A549 (cell line): Measurements from ENCODE around the gene KIAA0753. TPM values are rescaled to one million over a fixed set of nuclear protein-coding genes. Genes with fewer than 3 reads are reported as not detected.

Source experiments
- ATAC-seq, 2 experiments: fragments of 200-7000 bp in 1 of 2; fragments of >200 bp in 1 of 2; cut with Nextera tagmentation in 1 of 2; cut with Tn5 transposase in 1 of 2; 3 replicates each; pipeline versions ENCODE4 v1.8.0 to v1.9.1; 2018 to 2020; ENCODE audit warnings: mild to moderate bottlenecking in 1 of 2, moderate library complexity in 1 of 2
- CTCF ChIA-PET: fragments of 300-600 bp; sonication (Branson Sonifier 250); formaldehyde crosslinking; extraction: SDS; loops from one replicate; lab custom pipeline; 2021; ENCODE audit warnings: antibody characterized with exemption, inconsistent platforms; lab: Yijun Ruan, JAX
- POLR2A ChIA-PET: fragments of 350-600 bp; formaldehyde crosslinking; extraction: SDS; loops from one replicate; lab custom pipeline; 2021; ENCODE audit warnings: antibody characterized with exemption, inconsistent platforms; lab: Yijun Ruan, JAX
- DNase-seq, 2 experiments: peaks; one replicate each; pipeline versions ENCODE4 v3.0.0 to v3.0.0-alpha.2; 2011 to 2016; ENCODE audit warnings: low read depth in 1 of 2, low spot score in 1 of 2
- FAIRE-seq: peaks from 2 replicates; lab custom pipeline; 2011; peaks lifted over from hg19 to GRCh38; lab: Jason Lieb, UNC
- H3K27ac ChIP-seq, 2 experiments: fragments of >200 bp; sonication (Bioruptor Twin); formaldehyde crosslinking; 3 replicates each; pipeline ENCODE4 v1.5.1; 2016 to 2017
- H3K4me1 ChIP-seq: fragments of >200 bp; sonication (Bioruptor Twin); formaldehyde crosslinking; 3 replicates; pipeline ENCODE4 v1.6.1; 2016
- H3K4me2 ChIP-seq: fragments of >200 bp; sonication (Bioruptor Twin); formaldehyde crosslinking; 3 replicates; pipeline ENCODE4 v1.6.1; 2016
- H3K4me3 ChIP-seq: fragments of >200 bp; sonication (Bioruptor Twin); formaldehyde crosslinking; 3 replicates; pipeline ENCODE4 v1.5.1; 2016
- H3K9me3 ChIP-seq: fragments of >200 bp; sonication (Bioruptor Twin); formaldehyde crosslinking; 3 replicates; pipeline ENCODE4 v1.6.1; 2016
- BHLHE40 ChIP-seq: IDR thresholded peaks from 2 replicates; pipeline ENCODE4 v1.6.1; 2012; ENCODE audit warnings: low read depth, low read length, inconsistent platforms
- CHD4 ChIP-seq: fragments of 200-600 bp; sonication (generic); IDR thresholded peaks from 2 replicates; pipeline ENCODE4 v1.6.1; 2016; ENCODE audit warnings: antibody characterized with exemption, mild to moderate bottlenecking, borderline replicate concordance
- HDAC2 ChIP-seq: fragments of 200-600 bp; sonication (generic); IDR thresholded peaks from 2 replicates; pipeline ENCODE4 v1.6.1; 2016
- HEYL ChIP-seq: fragments of 250-450 bp; sonication (Bioruptor Pico); IDR thresholded peaks from 2 replicates; pipeline ENCODE4 v1.8.0; 2021; ENCODE audit warnings: mild to moderate bottlenecking, moderate library complexity
- HOXB13 ChIP-seq: fragments of 250-450 bp; sonication (Bioruptor Pico); IDR thresholded peaks from 2 replicates; pipeline ENCODE4 v1.5.0; 2020; ENCODE audit warnings: low read depth, mild to moderate bottlenecking, moderate library complexity
- KDM5A ChIP-seq: fragments of 200-600 bp; sonication (generic); IDR thresholded peaks from 2 replicates; pipeline ENCODE4 v1.6.1; 2016; ENCODE audit warnings: antibody characterized with exemption, mild to moderate bottlenecking
- MAFK ChIP-seq: fragments of 450-650 bp; IDR thresholded peaks from 2 replicates; pipeline ENCODE4 v1.6.1; 2014; ENCODE audit not compliant: partially characterized antibody
- POLR2A ChIP-seq: IDR thresholded peaks from 2 replicates; pipeline ENCODE4 v1.6.1; 2012; ENCODE audit warnings: mild to moderate bottlenecking, low read length
- POLR2AphosphoS2 ChIP-seq: conservative IDR thresholded peaks from 2 replicates; pipeline ENCODE4 v1.6.1; 2012; ENCODE audit warnings: low read length, improper control_type of control experiment, inconsistent platforms
- RFX5 ChIP-seq: fragments of 450-650 bp; IDR thresholded peaks from 2 replicates; pipeline ENCODE4 v1.7.1; 2014; ENCODE audit warnings: antibody characterized with exemption, mild to moderate bottlenecking, moderate library complexity
- TP53 ChIP-seq: fragments of 250-450 bp; sonication (Bioruptor Pico); IDR thresholded peaks from 2 replicates; pipeline ENCODE4 v1.5.0; 2021; ENCODE audit warnings: mild to moderate bottlenecking, moderate library complexity
- ZNF302 ChIP-seq: fragments of 250-450 bp; sonication (Bioruptor Pico); IDR thresholded peaks from 2 replicates; pipeline ENCODE4 v1.9.0; 2021; ENCODE audit warnings: inconsistent platforms, mild to moderate bottlenecking, moderate library complexity
- WGBS: methylation state at CpG from one replicate; pipeline ENCODE4 v1.1.6; 2017; ENCODE audit errors: missing lambda C conversion rate; 5-methylcytosine and 5-hydroxymethylcytosine counted together
- polyA plus RNA-seq, 4 experiments: library from polyadenylated mRNA; depleted of rRNA in 3 of 4; stranded (reverse); fragments of >200 nt; fragmentation: RNase III in 1 of 4; extraction: RNeasy Plus Mini Kit Qiagen cat#74134 plus additional on column Dnase treatment in 1 of 4; gene quantifications; 2 replicates in 3 of 4; 3 replicates in 1 of 4; pipeline ENCODE4 v1.2.3, GENCODE V29; 2011 to 2017
- TF ChIP-seq, protein P1 (sequence below): IDR thresholded peaks from 2 replicates; pipeline ENCODE4 v1.6.1; 2012

Gene KIAA0753
- polyA plus RNA-seq, 2 of the 4 experiments (the other 2 are of a cell fraction): 13.6 to 15.2 TPM

GRCh38 chr17:6570731-6571451, 69.6 kb downstream of the KIAA0753 start:
- no peak for DNase-seq
- H3K4me3 ChIP-seq: no peak overlapping the region
- TF ChIP-seq POLR2AphosphoS2 (no peak), ZNF302 (no peak), POLR2A (no peak), KDM5A (no peak), TP53 (CRISPR knock-in tag) (no peak), HDAC2 (no peak), RFX5 (no peak)
- TF ChIP-seq, all 56 proteins: peak for 0
- no peak overlapping the region for H3K27ac ChIP-seq
- CTCF ChIA-PET: interaction anchor here (0.6 to 2.3 kb wide), 3 partner anchors 10 to 91 kb away, joined by 3 to 5 read pairs (median 4); no protein-coding TSS in a partner anchor
- H3K4me2 ChIP-seq: no peak overlapping the region
- ATAC-seq: no peak
- 0 out of 3 replicates have a peak, but pooled peaks cover 8% of the 10 kb centered on the region for H3K4me1 ChIP-seq
- no peaks in the 10 kb centered on the region for H3K9me3 ChIP-seq
- FAIRE-seq: no peak
- POLR2A ChIA-PET: interaction anchor here (0.7 kb wide), 1 partner anchor 1379 kb away, joined by 4 read pairs; the partner anchor contains the start of gene ZNF594
- 93% methylated on average over 18 of the region's 18 CpGs for WGBS

- H3K27ac ChIP-seq: peak overlapping the region; percentile 6 to 61; a peak in 4 of 6 replicates
- CTCF ChIA-PET: interaction anchor here (1.7 to 2.3 kb wide), 2 partner anchors 10 to 14 kb away, joined by 4 to 5 read pairs; no protein-coding TSS in a partner anchor
- no peaks in the 10 kb centered on the region for H3K9me3 ChIP-seq
- POLR2A ChIA-PET: interaction anchor here (0.6 kb wide), 1 partner anchor 38 kb away, joined by 3 read pairs; no protein-coding TSS in a partner anchor
- ATAC-seq (no peak), FAIRE-seq (no peak), DNase-seq (no peak)
- H3K4me2 ChIP-seq: no peak overlapping the region
- 81% methylated on average over 10 of the region's 10 CpGs for WGBS
- no peak overlapping the region for H3K4me3 ChIP-seq
- TF ChIP-seq HOXB13 (CRISPR knock-in tag) (no peak), TP53 (CRISPR knock-in tag) (no peak), BHLHE40 (no peak)
- TF ChIP-seq, protein P1, sequence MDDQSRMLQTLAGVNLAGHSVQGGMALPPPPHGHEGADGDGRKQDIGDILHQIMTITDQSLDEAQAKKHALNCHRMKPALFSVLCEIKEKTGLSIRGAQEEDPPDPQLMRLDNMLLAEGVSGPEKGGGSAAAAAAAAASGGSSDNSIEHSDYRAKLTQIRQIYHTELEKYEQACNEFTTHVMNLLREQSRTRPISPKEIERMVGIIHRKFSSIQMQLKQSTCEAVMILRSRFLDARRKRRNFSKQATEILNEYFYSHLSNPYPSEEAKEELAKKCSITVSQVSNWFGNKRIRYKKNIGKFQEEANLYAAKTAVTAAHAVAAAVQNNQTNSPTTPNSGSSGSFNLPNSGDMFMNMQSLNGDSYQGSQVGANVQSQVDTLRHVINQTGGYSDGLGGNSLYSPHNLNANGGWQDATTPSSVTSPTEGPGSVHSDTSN: no peak
- H3K4me1 ChIP-seq: 0 out of 3 replicates have a peak, but pooled peaks cover 8% of the 10 kb centered on the region
These were observed 70.9 kb downstream of the KIAA0753 start for GRCh38 chr17:6569370-6570285.

DNA sequence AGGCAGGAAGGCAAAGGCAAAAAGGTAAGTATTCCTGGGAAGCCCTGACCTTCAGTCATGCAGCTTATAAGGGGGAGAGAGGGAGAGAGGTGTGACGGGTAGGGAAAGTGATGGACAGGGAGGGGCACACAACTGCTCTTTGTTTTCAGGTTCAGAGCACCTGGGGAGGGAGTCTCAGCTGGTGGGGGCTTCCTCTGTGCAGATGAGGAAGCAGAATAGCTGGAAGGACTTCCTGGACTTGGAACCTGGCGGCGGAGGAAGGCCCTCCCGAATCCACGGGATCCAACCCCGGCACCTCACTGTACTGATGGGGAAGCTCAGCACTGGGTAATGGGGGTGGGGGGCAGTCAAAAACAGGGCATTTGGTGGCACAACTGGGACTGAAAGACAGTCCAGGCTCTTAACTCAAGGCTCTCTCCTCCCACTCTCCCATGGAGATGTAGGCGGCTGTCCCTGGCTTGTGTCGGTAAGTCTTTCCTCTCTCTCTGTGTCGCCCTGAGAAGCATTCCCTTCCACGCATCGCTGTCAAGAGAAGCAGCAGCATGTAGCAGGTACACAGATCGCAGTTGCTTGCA, 72.2 kb downstream of the KIAA0753 start:
- Histone ChIP-seq H3K4me2 (no peak overlapping the region), H3K4me3 (no peak overlapping the region), H3K4me1 (0 out of 3 replicates have a peak, but pooled peaks cover 8% of the 10 kb centered on the region), H3K27ac (peak overlapping the region in 1 of 2 experiments; percentile 25; a peak in 2 of 6 replicates), H3K9me3 (no peaks in the 10 kb centered on the region)
- ChIA-PET POLR2A (interaction anchor here (1.0 kb wide), 1 partner anchor 22 kb away, joined by 3 read pairs; no protein-coding TSS in a partner anchor), CTCF (interaction anchor here (0.7 to 1.7 kb wide), 4 partner anchors 15 to 95 kb away, joined by 3 to 6 read pairs (median 4); no protein-coding TSS in a partner anchor)
- TF ChIP-seq TP53 (CRISPR knock-in tag) (no peak), RFX5 (no peak), HEYL (CRISPR knock-in tag) (no peak), MAFK (no peak), CHD4 (no peak), POLR2A (no peak), HDAC2 (no peak)
- WGBS: 90% methylated on average over 12 of the region's 12 CpGs
- no peak for DNase-seq
- FAIRE-seq: no peak
- no peak for ATAC-seq
